Activated naive CD8-positive, alpha-beta T cell treated with anti-CD3 and anti-CD28 coated beads, Interleukin-2, amount 10 ng/mL, durations not matched to agents 7 days and 5 days (primary cell): Measurements from ENCODE around the gene SUPT20H. TPM values are rescaled to one million over a fixed set of nuclear protein-coding genes. Genes with fewer than 3 reads are reported as not detected.

Source experiments
- ATAC-seq: fragments of 150-1000 bp; cut with Tn5 transposase; one replicate; pipeline ENCODE4 v1.10.0; 2021; ENCODE audit warnings: low read depth, moderate library complexity
- POLR2A ChIA-PET: fragments of 350-600 bp; sonication (Branson Sonifier 250); formaldehyde crosslinking; loops from one replicate; lab custom pipeline; 2021; ENCODE audit warnings: antibody characterized with exemption; lab: Charles Lee
- DNase-seq: peaks from one replicate; pipeline ENCODE4 v3.0.0; 2021
- H3K27ac Mint-ChIP-seq: one replicate; pipeline ENCODE4 v1.8.0; 2022; ENCODE audit warnings: mild to moderate bottlenecking, mixed read lengths
- H3K27me3 Mint-ChIP-seq: one replicate; pipeline ENCODE4 v1.8.0; 2022; ENCODE audit warnings: mild to moderate bottlenecking, moderate library complexity, mixed read lengths
- H3K36me3 Mint-ChIP-seq: one replicate; pipeline ENCODE4 v1.8.0; 2021; ENCODE audit warnings: mild to moderate bottlenecking, mixed read lengths
- H3K4me1 Mint-ChIP-seq: one replicate; pipeline ENCODE4 v1.8.0; 2021; ENCODE audit warnings: mixed read lengths
- H3K4me3 Mint-ChIP-seq: one replicate; pipeline ENCODE4 v1.8.0; 2022; ENCODE audit warnings: mild to moderate bottlenecking, moderate library complexity, mixed read lengths
- H3K9me3 Mint-ChIP-seq: one replicate; pipeline ENCODE4 v1.8.0; 2021; ENCODE audit warnings: mixed read lengths
- total RNA-seq, 2 experiments: library from RNA; stranded (reverse); gene quantifications; one replicate each; pipeline ENCODE4 v1.2.3, GENCODE V29; 2021

Gene SUPT20H
- total RNA-seq, 2 experiments from 2014 or later = 79.6 to 88.4 TPM

- Mint-ChIP-seq H3K4me3 (no peak overlapping the region), H3K4me1 (peaks cover 5% of the 10 kb centered on the region), H3K27me3 (no peaks in the 10 kb centered on the region), H3K36me3 (peaks cover 60% of the 10 kb centered on the region), H3K27ac (no peak overlapping the region), H3K9me3 (no peaks in the 10 kb centered on the region)
- POLR2A ChIA-PET = interaction anchor here (0.9 to 3.2 kb wide), 2 partner anchors 12 to 192 kb away, joined by 3 to 19 read pairs; partner anchors contain the start of genes ALG5 and EXOSC8
- DNase-seq (no peak), ATAC-seq (no peak)
Measured at GRCh38 chr13:37011788-37012187, 47.7 kb downstream of the SUPT20H start.

GRCh38 chr13:37011002-37011401, 48.5 kb downstream of the SUPT20H start:
- H3K27me3 Mint-ChIP-seq = no peaks in the 10 kb centered on the region
- H3K36me3 Mint-ChIP-seq = peaks cover 57% of the 10 kb centered on the region
- H3K4me1 Mint-ChIP-seq = peaks cover 7% of the 10 kb centered on the region
- no peak overlapping the region for H3K4me3 Mint-ChIP-seq
- POLR2A ChIA-PET = interaction anchor here (0.9 to 3.2 kb wide), 2 partner anchors 11 to 191 kb away, joined by 3 to 19 read pairs; partner anchors contain the start of genes ALG5 and EXOSC8
- no peak for DNase-seq
- ATAC-seq = no peak
- no peaks in the 10 kb centered on the region for H3K9me3 Mint-ChIP-seq
- no peak overlapping the region for H3K27ac Mint-ChIP-seq

- DNase-seq (no peak), ATAC-seq (no peak)
- peaks cover 7% of the 10 kb centered on the region for H3K4me1 Mint-ChIP-seq
- H3K27ac Mint-ChIP-seq = no peak overlapping the region
- POLR2A ChIA-PET = interaction anchor here (3.2 kb wide), 1 partner anchor 10 kb away, joined by 19 read pairs; the partner anchor contains the start of genes ALG5 and EXOSC8
- no peaks in the 10 kb centered on the region for H3K9me3 Mint-ChIP-seq
- no peaks in the 10 kb centered on the region for H3K27me3 Mint-ChIP-seq
- H3K4me3 Mint-ChIP-seq = no peak overlapping the region
- H3K36me3 Mint-ChIP-seq = peaks cover 57% of the 10 kb centered on the region
Measured at GRCh38 chr13:37010424-37010823, 49.1 kb downstream of the SUPT20H start.

- no peaks in the 10 kb centered on the region for H3K27me3 Mint-ChIP-seq
- no peak for ATAC-seq
- DNase-seq = no peak
- POLR2A ChIA-PET = interaction anchor here (3.2 kb wide), 1 partner anchor 9 kb away, joined by 19 read pairs; the partner anchor contains the start of genes ALG5 and EXOSC8
- H3K9me3 Mint-ChIP-seq = no peaks in the 10 kb centered on the region
- peaks cover 10% of the 10 kb centered on the region for H3K4me1 Mint-ChIP-seq
- H3K36me3 Mint-ChIP-seq = peaks cover 54% of the 10 kb centered on the region
- H3K4me3 Mint-ChIP-seq = no peak overlapping the region
- H3K27ac Mint-ChIP-seq = no peak overlapping the region
Measured at GRCh38 chr13:37009692-37010091, 49.8 kb downstream of the SUPT20H start.

GRCh38 chr13:37001921-37002250, 57.6 kb downstream of the SUPT20H start:
- H3K4me1 Mint-ChIP-seq = peaks cover 34% of the 10 kb centered on the region
- H3K9me3 Mint-ChIP-seq = no peaks in the 10 kb centered on the region
- DNase-seq = no peak
- POLR2A ChIA-PET = interaction anchor here (4.1 kb wide), 1 partner anchor 10 kb away, joined by 19 read pairs; no protein-coding TSS in a partner anchor
- no peaks in the 10 kb centered on the region for H3K27me3 Mint-ChIP-seq
- no peak for ATAC-seq
- H3K4me3 Mint-ChIP-seq = peak overlapping the region; percentile 99
- peak overlapping the region; percentile 100 for H3K27ac Mint-ChIP-seq
- peaks cover 22% of the 10 kb centered on the region for H3K36me3 Mint-ChIP-seq

GRCh38 chr13:36999054-36999714, 60.3 kb downstream of the SUPT20H start, which contains the start of gene ALG5:
Gene ALG5, minus strand, starts transcription at chr13:36999340. Its CDS starts 40 bp downstream, at chr13:36999300.
- POLR2A ChIA-PET = interaction anchor here (0.7 to 4.1 kb wide), 7 partner anchors 12 to 653 kb away, joined by 3 to 19 read pairs (median 5); partner anchors contain the start of genes RFXAP, SPART and SUPT20H
- H3K27ac Mint-ChIP-seq = peak within 1 kb of the TSS; percentile 100
- peaks cover 10% of the 10 kb centered on the region for H3K36me3 Mint-ChIP-seq
- H3K4me3 Mint-ChIP-seq = peak within 1 kb of the TSS; percentile 99
- peak; percentile 69 for ATAC-seq
- no peaks in the 10 kb centered on the region for H3K9me3 Mint-ChIP-seq
- H3K4me1 Mint-ChIP-seq = peaks cover 39% of the 10 kb centered on the region
- no peaks in the 10 kb centered on the region for H3K27me3 Mint-ChIP-seq
- peak; percentile 98 for DNase-seq

GRCh38 chr13:36998624-36999041, 60.9 kb downstream of the SUPT20H start:
- DNase-seq (peak; percentile 50), ATAC-seq (no peak)
- H3K36me3 Mint-ChIP-seq = peaks cover 7% of the 10 kb centered on the region
- H3K9me3 Mint-ChIP-seq = no peaks in the 10 kb centered on the region
- POLR2A ChIA-PET = interaction anchor here (2.5 to 4.1 kb wide), 2 partner anchors 13 to 15 kb away, joined by 11 to 19 read pairs; no protein-coding TSS in a partner anchor
- H3K4me3 Mint-ChIP-seq = peak overlapping the region; percentile 99
- peaks cover 36% of the 10 kb centered on the region for H3K4me1 Mint-ChIP-seq
- no peaks in the 10 kb centered on the region for H3K27me3 Mint-ChIP-seq
- peak overlapping the region; percentile 100 for H3K27ac Mint-ChIP-seq

GRCh38 chr13:36997716-36998427, 61.6 kb downstream of the SUPT20H start:
- Mint-ChIP-seq H3K36me3 (peaks cover 4% of the 10 kb centered on the region), H3K27ac (peak overlapping the region; percentile 100), H3K27me3 (no peaks in the 10 kb centered on the region), H3K9me3 (no peaks in the 10 kb centered on the region), H3K4me1 (peaks cover 34% of the 10 kb centered on the region), H3K4me3 (peak overlapping the region; percentile 99)
- POLR2A ChIA-PET = interaction anchor here (4.1 kb wide), 1 partner anchor 14 kb away, joined by 19 read pairs; no protein-coding TSS in a partner anchor
- ATAC-seq = no peak
- no peak for DNase-seq

GRCh38 chr13:36992362-36992761, 67.1 kb downstream of the SUPT20H start:
- POLR2A ChIA-PET = no interaction called here
- Mint-ChIP-seq H3K27ac (no peak overlapping the region), H3K36me3 (peaks cover 8% of the 10 kb centered on the region), H3K9me3 (no peaks in the 10 kb centered on the region), H3K4me3 (no peak overlapping the region), H3K4me1 (peaks cover 13% of the 10 kb centered on the region), H3K27me3 (no peaks in the 10 kb centered on the region)
- DNase-seq = no peak
- no peak for ATAC-seq

- Mint-ChIP-seq H3K36me3 (peaks cover 11% of the 10 kb centered on the region), H3K27me3 (no peaks in the 10 kb centered on the region), H3K4me1 (peaks cover 4% of the 10 kb centered on the region), H3K27ac (no peak overlapping the region), H3K9me3 (no peaks in the 10 kb centered on the region), H3K4me3 (no peak overlapping the region)
- POLR2A ChIA-PET = no interaction called here
- ATAC-seq = no peak
- DNase-seq = no peak
Measured at GRCh38 chr13:36986462-36987240, 72.8 kb downstream of the SUPT20H start.

- Mint-ChIP-seq H3K27me3 (no peaks in the 10 kb centered on the region), H3K4me3 (no peak overlapping the region), H3K36me3 (peaks cover 15% of the 10 kb centered on the region), H3K27ac (no peak overlapping the region), H3K4me1 (no peaks in the 10 kb centered on the region), H3K9me3 (no peaks in the 10 kb centered on the region)
- POLR2A ChIA-PET = interaction anchor here (0.7 to 1.2 kb wide), 2 partner anchors 19 to 43 kb away, joined by 3 read pairs; partner anchors contain the start of gene EXOSC8
- ATAC-seq = no peak
- DNase-seq = no peak
Measured at GRCh38 chr13:36981156-36981743, 78.2 kb downstream of the SUPT20H start.

GRCh38 chr13:36979361-36980050, 80.0 kb downstream of the SUPT20H start:
- no peaks in the 10 kb centered on the region for H3K4me1 Mint-ChIP-seq
- no peaks in the 10 kb centered on the region for H3K27me3 Mint-ChIP-seq
- ATAC-seq = no peak
- DNase-seq = no peak
- H3K4me3 Mint-ChIP-seq = no peak overlapping the region
- no peak overlapping the region for H3K27ac Mint-ChIP-seq
- peaks cover 24% of the 10 kb centered on the region for H3K36me3 Mint-ChIP-seq
- POLR2A ChIA-PET = no interaction called here
- peaks cover 2% of the 10 kb centered on the region for H3K9me3 Mint-ChIP-seq
